HCT116 (cell line): ENCODE measurements around the gene CALCA. TPM values are rescaled to one million over a fixed set of nuclear protein-coding genes. Genes with fewer than 3 reads are reported as not detected.

Experiments used
- ATAC-seq: fragments of 200-7000 bp; cut with Tn5 transposase; 2 replicates; pipeline ENCODE4 v1.9.1; 2020; ENCODE audit warnings: mild to moderate bottlenecking, moderate library complexity
- BruUV-seq: library from RNA; stranded (reverse); fragments of 400-500 nt; replicated peaks from 2 replicates; lab custom pipeline; 2021; lab: Mats Ljungman, UMichigan
- CTCF ChIA-PET: fragments of 300-600 bp; sonication (Branson Sonifier 250); formaldehyde crosslinking; loops from one replicate; lab custom pipeline; 2021; ENCODE audit warnings: antibody characterized with exemption; lab: Charles Lee
- POLR2A ChIA-PET: fragments of 300-600, 350-600 bp; sonication (Branson Sonifier 250); formaldehyde crosslinking; loops from one replicate; lab custom pipeline; 2021; ENCODE audit warnings: antibody characterized with exemption; lab: Charles Lee
- RAD21 ChIA-PET, 2 experiments: fragments of 300-600 bp; sonication (Branson Sonifier 250); formaldehyde crosslinking; loops; one replicate each; lab custom pipeline; 2023; ENCODE audit warnings: low total read pairs in 2 of 2; ENCODE audit not compliant: uncharacterized antibody in 2 of 2, unreplicated experiment in 2 of 2, low non-redundant PET in 1 of 2; lab: Charles Lee
- DNase-seq: peaks from one replicate; pipeline ENCODE4 v3.0.0-alpha.2; 2010; ENCODE audit warnings: low read depth, low spot score
- H2AFZ ChIP-seq: fragments of 200-600 bp; shearing (Covaris generic), sonication (generic); 2 replicates; pipeline ENCODE4 v1.6.1; 2017; ENCODE audit warnings: low read depth, mixed run types, mixed read lengths, antibody characterized with exemption, low read length; ENCODE audit not compliant: poor library complexity, severe bottlenecking
- H3K27ac ChIP-seq: 2 replicates; pipeline ENCODE4 v1.5.1; 2012; ENCODE audit warnings: low read depth, low read length
- H3K27me3 ChIP-seq: fragments of 200-600 bp; sonication (generic); 2 replicates; pipeline ENCODE4 v1.6.1; 2016; ENCODE audit warnings: mixed run types, low read length, mixed read lengths; ENCODE audit not compliant: insufficient read depth
- H3K36me3 ChIP-seq, 2 experiments: fragments of 200-500 bp in 1 of 2; fragments of 200-600 bp in 1 of 2; sonication (Bioruptor generic) in 1 of 2; sonication (generic) in 1 of 2; 2 replicates each; pipeline versions ENCODE4 v1.5.1 to v1.6.1; 2014 to 2016; ENCODE audit warnings: low read length in 2 of 2, inconsistent platforms in 1 of 2, mixed read lengths in 1 of 2, mixed run types in 1 of 2; ENCODE audit not compliant: insufficient read depth in 2 of 2, control insufficient read depth in 1 of 2
- H3K4me1 ChIP-seq, 2 experiments: fragments of 200-600 bp in 1 of 2; sonication (generic) in 1 of 2; 2 replicates each; pipeline versions ENCODE4 v1.5.1 to v1.6.1; 2012 to 2017; ENCODE audit warnings: low read length in 2 of 2, inconsistent platforms in 1 of 2, mild to moderate bottlenecking in 1 of 2, mixed read lengths in 1 of 2, mixed run types in 1 of 2, moderate library complexity in 1 of 2; ENCODE audit not compliant: insufficient read depth in 2 of 2, control insufficient read depth in 1 of 2
- H3K4me2 ChIP-seq: fragments of 200-600 bp; sonication (generic); 2 replicates; pipeline ENCODE4 v1.6.1; 2017; ENCODE audit warnings: mixed run types, low read length, mixed read lengths
- H3K4me3 ChIP-seq, 2 experiments: fragments of 200-600 bp in 1 of 2; sonication (generic) in 1 of 2; replicated peaks in 1 of 2; 2 replicates each; pipeline ENCODE4 v1.5.1; 2011 to 2016; ENCODE audit warnings: low read length in 2 of 2, control low read depth in 1 of 2, low read depth in 1 of 2, mild to moderate bottlenecking in 1 of 2, mixed read lengths in 1 of 2, mixed run types in 1 of 2
- H3K79me2 ChIP-seq: fragments of 200-600 bp; sonication (generic); 2 replicates; pipeline ENCODE4 v1.6.1; 2017; ENCODE audit warnings: mild to moderate bottlenecking, mixed run types, low read length, moderate library complexity, mixed read lengths; ENCODE audit not compliant: insufficient read depth
- H3K9ac ChIP-seq: fragments of 200-600 bp; sonication (generic); 2 replicates; pipeline ENCODE4 v1.6.1; 2016; ENCODE audit warnings: low read length, mixed read lengths
- H3K9me2 ChIP-seq: fragments of 200-600 bp; sonication (generic), shearing (Covaris generic); 2 replicates; pipeline ENCODE4 v1.6.1; 2017; ENCODE audit warnings: mixed run types, mild to moderate bottlenecking, moderate library complexity; ENCODE audit not compliant: insufficient read depth
- H3K9me3 ChIP-seq, 2 experiments: fragments of 200-500 bp in 1 of 2; fragments of 200-600 bp in 1 of 2; sonication (Bioruptor generic) in 1 of 2; sonication (generic) in 1 of 2; 2 replicates each; pipeline ENCODE4 v1.6.1; 2014 to 2017; ENCODE audit warnings: low read length in 2 of 2, mixed read lengths in 2 of 2, inconsistent platforms in 1 of 2, low read depth in 1 of 2, mild to moderate bottlenecking in 1 of 2, mixed run types in 1 of 2, moderate library complexity in 1 of 2; ENCODE audit not compliant: control insufficient read depth in 1 of 2, insufficient read depth in 1 of 2
- H4K20me1 ChIP-seq: fragments of 200-600 bp; sonication (generic), shearing (Covaris generic); 2 replicates; pipeline ENCODE4 v1.6.1; 2017; ENCODE audit warnings: mixed run types, mild to moderate bottlenecking, moderate library complexity; ENCODE audit not compliant: insufficient read depth
- EZH2phosphoT487 ChIP-seq: fragments of 200-600 bp; IDR thresholded peaks from 2 replicates; pipeline ENCODE4 v1.6.1; 2018; ENCODE audit warnings: antibody characterized with exemption, borderline replicate concordance
- FOSL1 ChIP-seq: IDR thresholded peaks from 2 replicates; pipeline ENCODE4 v1.6.1; 2012; ENCODE audit warnings: low read depth
- POLR2A ChIP-seq: IDR thresholded peaks from 2 replicates; pipeline ENCODE4 v1.7.0; 2011; ENCODE audit warnings: borderline replicate concordance; ENCODE audit not compliant: insufficient read depth, insufficient read length; ENCODE audit errors: extremely low read depth
- ZNF274 ChIP-seq: fragments of 200-500 bp; sonication (Bioruptor generic); IDR thresholded peaks from 2 replicates; pipeline ENCODE4 v1.6.1; 2014; ENCODE audit warnings: mild to moderate bottlenecking, low read depth, low read length, inconsistent platforms
- intact Hi-C: fragments of 100-400 bp; cut with micrococcal nuclease; formaldehyde crosslinking; loops from 2 replicates; pipeline ENCODE4 v1.10.0; 2022
- total RNA-seq: library from RNA; stranded (reverse); gene quantifications from one replicate; pipeline ENCODE4 v1.2.1, GENCODE V29; 2021; ENCODE audit not compliant: unreplicated experiment

Gene CALCA
- total RNA-seq, 1 experiment from 2014 or later, result not detected

DNA sequence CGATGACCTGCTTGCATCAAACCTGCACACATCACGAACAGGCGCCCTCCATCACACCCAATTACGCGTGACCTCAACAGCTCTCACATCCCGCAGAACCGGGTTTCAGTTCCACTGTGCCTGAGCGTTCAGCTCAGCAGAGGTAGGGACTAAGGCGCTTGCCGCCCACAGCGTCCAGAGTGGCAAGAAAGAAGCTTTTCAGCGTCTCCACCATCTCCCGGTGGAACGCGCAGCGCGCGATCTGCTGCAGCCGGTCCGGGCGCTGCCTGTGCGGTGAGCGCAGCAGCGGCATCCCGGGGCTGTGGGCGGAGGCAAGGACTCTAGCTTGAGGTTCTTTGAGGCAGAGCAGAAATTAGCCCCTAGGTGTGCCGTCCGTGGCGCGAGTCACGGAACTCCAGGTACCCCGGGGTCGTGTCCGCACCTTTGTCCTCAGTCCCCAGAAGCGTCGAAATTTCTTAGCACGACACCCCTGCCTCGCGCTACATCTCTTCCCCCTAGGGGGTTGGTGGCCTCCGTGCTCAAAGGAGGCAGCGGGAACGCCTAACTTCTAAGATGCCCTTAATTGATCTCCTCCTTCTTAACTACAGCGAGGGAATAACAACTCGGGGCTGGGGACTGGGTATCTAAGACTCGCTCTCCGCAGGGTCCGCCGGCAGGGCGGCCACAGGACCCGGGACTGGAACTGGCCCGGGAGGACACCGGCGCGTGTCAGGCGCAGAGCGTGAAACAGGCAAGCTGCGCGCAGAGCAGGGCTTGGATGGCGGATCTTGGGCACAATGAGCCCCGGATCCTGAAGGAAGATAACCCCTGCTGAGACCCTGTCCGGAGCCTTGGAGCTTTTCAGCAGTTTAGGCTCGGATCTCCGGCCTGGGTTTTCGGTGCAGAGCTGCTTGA is 1.7 kb upstream of the CALCA start:
- TF ChIP-seq FOSL1 (no peak), EZH2phosphoT487 (no peak)
- no peak for DNase-seq
- intact Hi-C loops, result loop anchor here (1.0 kb wide), 2 partner anchors 101 to 234 kb away; no protein-coding TSS in a partner anchor
- Histone ChIP-seq H3K9me3 (no peaks in the 10 kb centered on the region), H3K79me2 (no peaks in the 10 kb centered on the region), H3K27me3 (no peaks in the 10 kb centered on the region), H2AFZ (no peak overlapping the region), H3K27ac (no peak overlapping the region), H3K4me2 (no peak overlapping the region), H3K9ac (no peak overlapping the region), H3K9me2 (no peaks in the 10 kb centered on the region), H3K4me1 (peaks cover 0 to 8% of the 10 kb centered on the region in 2 experiments; a peak in 1 of 4 replicates), H3K4me3 (no peak overlapping the region), H4K20me1 (no peaks in the 10 kb centered on the region), H3K36me3 (no peaks in the 10 kb centered on the region)
- ChIA-PET RAD21 (interaction anchor here (1.2 to 1.4 kb wide), 2 partner anchors 101 kb away, joined by 3 to 5 read pairs; no protein-coding TSS in a partner anchor), POLR2A (no interaction called here), CTCF (interaction anchor here (0.6 to 3.4 kb wide), 18 partner anchors 10 to 236 kb away, joined by 3 to 21 read pairs (median 4); partner anchors contain the start of gene CYP2R1)
- ATAC-seq, result no peak
- no TSS peak for BruUV-seq

GRCh38 chr11:14972581-14973495 is 687 bp upstream of the CALCA start:
- ChIA-PET POLR2A (no interaction called here), RAD21 (no interaction called here), CTCF (interaction anchor here (3.4 kb wide), 1 partner anchor 65 kb away, joined by 14 read pairs; no protein-coding TSS in a partner anchor)
- H3K36me3 ChIP-seq, result no peaks in the 10 kb centered on the region
- no peak overlapping the region for H3K9ac ChIP-seq
- no peak overlapping the region for H3K4me3 ChIP-seq
- TF ChIP-seq ZNF274 (no peak), EZH2phosphoT487 (no peak), POLR2A (no peak)
- H3K27me3 ChIP-seq, result no peaks in the 10 kb centered on the region
- peaks cover 0 to 8% of the 10 kb centered on the region in 2 experiments; a peak in 1 of 4 replicates for H3K4me1 ChIP-seq
- ATAC-seq (no peak), DNase-seq (no peak)
- no peaks in the 10 kb centered on the region for H3K9me2 ChIP-seq
- H2AFZ ChIP-seq, result no peak overlapping the region
- H3K27ac ChIP-seq, result no peak overlapping the region
- no peaks in the 10 kb centered on the region for H3K79me2 ChIP-seq
- intact Hi-C loops, result no loop called here
- no peaks in the 10 kb centered on the region for H4K20me1 ChIP-seq
- no peaks in the 10 kb centered on the region for H3K9me3 ChIP-seq
- BruUV-seq, result no TSS peak
- H3K4me2 ChIP-seq, result no peak overlapping the region
